SK-N-SH (cell line): ENCODE measurements around the gene ABHD1.

ENCODE experiments used
- EZH2phosphoT487 ChIP-seq: fragments of 200-600 bp; sonication (generic); IDR thresholded peaks from 2 replicates; pipeline ENCODE4 v1.6.1; 2017; ENCODE audit warnings: low read depth, mixed run types, mild to moderate bottlenecking, antibody characterized with exemption, moderate library complexity, borderline replicate concordance
- POLR2AphosphoS5 ChIP-seq: IDR thresholded peaks from 2 replicates; pipeline ENCODE4 v1.6.1; 2012; ENCODE audit warnings: low read depth, low read length
- TF ChIP-seq, protein P1 (sequence below): fragments of 200-600 bp; sonication (generic); IDR thresholded peaks from 2 replicates; pipeline ENCODE4 v1.6.1; 2017; ENCODE audit warnings: antibody characterized with exemption, mild to moderate bottlenecking, moderate library complexity
- TF ChIP-seq, protein P2 (sequence below): fragments of 150-350 bp; IDR thresholded peaks from 2 replicates; pipeline ENCODE4 v1.6.1; 2017; ENCODE audit warnings: antibody characterized with exemption, low read length, low read depth, borderline replicate concordance

DNA sequence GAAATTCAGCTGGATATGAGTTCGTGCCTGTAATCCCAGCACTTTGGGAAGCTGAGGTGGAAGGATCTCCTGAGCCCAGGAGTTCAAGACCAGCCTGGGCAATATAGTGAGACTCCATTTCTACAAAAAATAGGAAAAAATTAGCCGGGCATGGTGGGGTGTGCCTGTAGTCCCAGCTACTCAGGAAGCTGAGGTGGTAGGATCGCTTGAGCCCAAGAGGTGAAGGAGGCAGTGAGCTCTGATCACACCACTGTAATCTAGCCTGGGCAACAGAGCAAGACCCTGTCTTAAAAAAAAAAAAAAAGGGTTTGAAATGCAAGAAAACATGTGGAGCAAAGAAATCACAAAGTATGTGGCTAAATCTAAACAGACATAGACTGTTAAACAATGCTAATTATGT, 14.5 kb upstream of the ABHD1 start:
- no peak for TF ChIP-seq EZH2phosphoT487
- TF ChIP-seq, protein P1, sequence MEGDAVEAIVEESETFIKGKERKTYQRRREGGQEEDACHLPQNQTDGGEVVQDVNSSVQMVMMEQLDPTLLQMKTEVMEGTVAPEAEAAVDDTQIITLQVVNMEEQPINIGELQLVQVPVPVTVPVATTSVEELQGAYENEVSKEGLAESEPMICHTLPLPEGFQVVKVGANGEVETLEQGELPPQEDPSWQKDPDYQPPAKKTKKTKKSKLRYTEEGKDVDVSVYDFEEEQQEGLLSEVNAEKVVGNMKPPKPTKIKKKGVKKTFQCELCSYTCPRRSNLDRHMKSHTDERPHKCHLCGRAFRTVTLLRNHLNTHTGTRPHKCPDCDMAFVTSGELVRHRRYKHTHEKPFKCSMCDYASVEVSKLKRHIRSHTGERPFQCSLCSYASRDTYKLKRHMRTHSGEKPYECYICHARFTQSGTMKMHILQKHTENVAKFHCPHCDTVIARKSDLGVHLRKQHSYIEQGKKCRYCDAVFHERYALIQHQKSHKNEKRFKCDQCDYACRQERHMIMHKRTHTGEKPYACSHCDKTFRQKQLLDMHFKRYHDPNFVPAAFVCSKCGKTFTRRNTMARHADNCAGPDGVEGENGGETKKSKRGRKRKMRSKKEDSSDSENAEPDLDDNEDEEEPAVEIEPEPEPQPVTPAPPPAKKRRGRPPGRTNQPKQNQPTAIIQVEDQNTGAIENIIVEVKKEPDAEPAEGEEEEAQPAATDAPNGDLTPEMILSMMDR, result no peak
- TF ChIP-seq, protein P2, sequence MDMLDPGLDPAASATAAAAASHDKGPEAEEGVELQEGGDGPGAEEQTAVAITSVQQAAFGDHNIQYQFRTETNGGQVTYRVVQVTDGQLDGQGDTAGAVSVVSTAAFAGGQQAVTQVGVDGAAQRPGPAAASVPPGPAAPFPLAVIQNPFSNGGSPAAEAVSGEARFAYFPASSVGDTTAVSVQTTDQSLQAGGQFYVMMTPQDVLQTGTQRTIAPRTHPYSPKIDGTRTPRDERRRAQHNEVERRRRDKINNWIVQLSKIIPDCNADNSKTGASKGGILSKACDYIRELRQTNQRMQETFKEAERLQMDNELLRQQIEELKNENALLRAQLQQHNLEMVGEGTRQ, result no peak
- no peak for TF ChIP-seq POLR2AphosphoS5
